ENCODE data around the gene ZNF711. TPM values are rescaled to one million over a fixed set of nuclear protein-coding genes. Genes with fewer than 3 reads are reported as not detected.
"Not testable (repeated sequence)": the region's sequence is repeated elsewhere in the genome, so short reads cannot be mapped to it uniquely, and the experiment has no call there.

ZNF711 gene
- total RNA-seq, 1 experiment from 2014 or later = 22.4 TPM

DNA sequence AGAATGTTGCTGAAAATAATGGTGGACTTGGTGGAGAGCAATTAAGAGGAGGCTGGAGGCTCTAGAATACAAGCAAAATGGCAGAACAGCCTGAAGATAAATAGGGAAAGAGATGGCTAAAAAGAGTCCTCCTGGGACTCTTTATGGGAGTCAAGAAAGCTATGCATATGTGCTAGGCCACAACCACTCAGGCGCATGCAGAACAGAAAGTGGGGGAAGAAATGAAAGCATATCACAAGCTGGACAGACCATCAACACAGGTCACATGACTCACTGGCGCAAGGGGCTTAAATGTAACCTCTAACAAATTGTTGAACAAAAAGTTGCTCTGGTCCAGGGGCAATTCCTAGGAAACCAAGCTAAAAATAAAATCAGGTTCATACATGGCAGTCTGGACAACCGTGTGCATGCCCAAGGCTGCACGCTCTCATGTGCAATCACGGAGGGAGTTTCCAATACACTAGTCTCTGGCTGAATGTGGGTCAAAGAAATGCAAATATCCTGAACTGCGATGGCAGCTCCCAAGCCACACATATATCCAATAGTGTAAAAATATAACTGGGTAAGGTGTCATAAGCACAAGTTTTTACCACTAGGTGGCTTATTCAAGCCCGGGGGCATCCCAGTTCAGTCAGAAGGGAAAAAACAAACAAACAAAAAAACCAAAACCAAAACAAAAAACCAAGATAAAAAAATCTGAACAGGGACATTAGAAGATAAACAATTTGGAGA is 45.4 kb downstream of the ZNF711 start:
- Histone ChIP-seq H3K27ac (ENCODE audit: low read depth, low read length, poor library complexity, severe bottlenecking) (no peak overlapping the region), H3K4me3 (ENCODE audit: low read depth, low read length, poor library complexity, severe bottlenecking) (no peak overlapping the region), H3K27me3 (replicated peaks; ENCODE audit: insufficient read depth, low read depth, low read length, poor library complexity) (no peaks in the 10 kb centered on the region), H3K36me3 (ENCODE audit: insufficient read depth, low read length, poor library complexity, severe bottlenecking) (no peaks in the 10 kb centered on the region), H3K4me1 (ENCODE audit: insufficient read depth, low read length, poor library complexity, severe bottlenecking) (no peaks in the 10 kb centered on the region), H3K9me3 (ENCODE audit: low read depth, low read length, poor library complexity, severe bottlenecking) (no peaks in the 10 kb centered on the region)
- intact Hi-C loops (cut with micrococcal nuclease; ENCODE audit: unreplicated experiment) = no loop called here
- TF ChIP-seq CTCF (conservative IDR thresholded peaks at IDR 0.05; ENCODE audit: low read depth, low read length) (0 out of 2 replicates have a peak, but pooled peaks have one; percentile 12), EZH2 (IDR thresholded peaks at IDR 0.05; ENCODE audit: borderline replicate concordance, low read depth, low read length, poor library complexity, severe bottlenecking) (no peak)
- POLR2A ChIA-PET (ENCODE audit: low non-redundant PET) = no interaction called here
- CTCF ChIA-PET = no interaction called here
- no peak for DNase-seq (ENCODE audit: low spot score)
- no TSS peak for BruUV-seq (replicated peaks)

- no peaks in the 10 kb centered on the region for H3K36me3 ChIP-seq (ENCODE audit: insufficient read depth, low read length, poor library complexity, severe bottlenecking)
- no peaks in the 10 kb centered on the region for H3K9me3 ChIP-seq (ENCODE audit: low read depth, low read length, poor library complexity, severe bottlenecking)
- H3K27me3 ChIP-seq (replicated peaks; ENCODE audit: insufficient read depth, low read depth, low read length, poor library complexity) = no peaks in the 10 kb centered on the region
- no peaks in the 10 kb centered on the region for H3K4me1 ChIP-seq (ENCODE audit: insufficient read depth, low read length, poor library complexity, severe bottlenecking)
- BruUV-seq (replicated peaks) = no TSS peak
- no peak overlapping the region for H3K27ac ChIP-seq (ENCODE audit: low read depth, low read length, poor library complexity, severe bottlenecking)
- POLR2A ChIA-PET (ENCODE audit: low non-redundant PET) = no interaction called here
- intact Hi-C loops (cut with micrococcal nuclease; ENCODE audit: unreplicated experiment) = no loop called here
- no peak overlapping the region for H3K4me3 ChIP-seq (ENCODE audit: low read depth, low read length, poor library complexity, severe bottlenecking)
- DNase-seq (ENCODE audit: low spot score) = no peak
- CTCF ChIA-PET = no interaction called here
- TF ChIP-seq EZH2 (IDR thresholded peaks at IDR 0.05; ENCODE audit: borderline replicate concordance, low read depth, low read length, poor library complexity, severe bottlenecking) (no peak), CTCF (conservative IDR thresholded peaks at IDR 0.05; ENCODE audit: low read depth, low read length) (no peak)
These were observed 59.8 kb downstream of the ZNF711 start for GRCh38 chrX:85303544-85303943.

DNA sequence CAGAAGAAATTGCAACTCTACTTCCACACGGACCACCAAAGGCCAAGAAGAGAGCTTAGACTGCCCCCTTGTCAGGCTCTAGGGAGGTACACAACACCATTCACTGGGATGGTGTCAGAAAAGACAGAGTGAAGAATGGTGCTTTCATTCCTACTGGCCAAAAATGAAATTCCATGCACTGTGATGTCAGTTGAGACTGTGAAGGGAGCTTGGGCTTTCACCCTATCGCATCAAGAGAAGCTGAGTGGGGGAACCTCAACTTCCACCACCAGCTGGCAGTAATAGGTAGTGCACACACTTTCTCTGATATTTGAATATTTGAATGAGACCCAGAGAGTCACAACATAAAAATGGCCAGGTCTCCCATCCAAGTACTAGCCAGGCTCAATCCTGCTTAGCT is 65.9 kb downstream of the ZNF711 start:
- Histone ChIP-seq H3K27ac (ENCODE audit: low read depth, low read length, poor library complexity, severe bottlenecking) (no peak overlapping the region), H3K4me1 (ENCODE audit: insufficient read depth, low read length, poor library complexity, severe bottlenecking) (no peaks in the 10 kb centered on the region), H3K4me3 (ENCODE audit: low read depth, low read length, poor library complexity, severe bottlenecking) (no peak overlapping the region), H3K9me3 (ENCODE audit: low read depth, low read length, poor library complexity, severe bottlenecking) (no peaks in the 10 kb centered on the region), H3K27me3 (replicated peaks; ENCODE audit: insufficient read depth, low read depth, low read length, poor library complexity) (no peaks in the 10 kb centered on the region), H3K36me3 (ENCODE audit: insufficient read depth, low read length, poor library complexity, severe bottlenecking) (no peaks in the 10 kb centered on the region)
- ChIA-PET CTCF (no interaction called here), POLR2A (ENCODE audit: low non-redundant PET) (no interaction called here)
- no TSS peak for BruUV-seq (replicated peaks)
- peak; percentile 4 for DNase-seq (ENCODE audit: low spot score)
- intact Hi-C loops (cut with micrococcal nuclease; ENCODE audit: unreplicated experiment) = no loop called here
- no peak for TF ChIP-seq CTCF (conservative IDR thresholded peaks at IDR 0.05; ENCODE audit: low read depth, low read length)
- TF ChIP-seq EZH2 (IDR thresholded peaks at IDR 0.05; ENCODE audit: borderline replicate concordance, low read depth, low read length, poor library complexity, severe bottlenecking) = no peak

- intact Hi-C loops (cut with micrococcal nuclease; ENCODE audit: unreplicated experiment); H3K4me1 ChIP-seq (ENCODE audit: insufficient read depth, low read length, poor library complexity, severe bottlenecking); H3K9me3 ChIP-seq (ENCODE audit: low read depth, low read length, poor library complexity, severe bottlenecking); H3K36me3 ChIP-seq (ENCODE audit: insufficient read depth, low read length, poor library complexity, severe bottlenecking); CTCF ChIA-PET; H3K27me3 ChIP-seq (replicated peaks; ENCODE audit: insufficient read depth, low read depth, low read length, poor library complexity); BruUV-seq (replicated peaks); POLR2A ChIA-PET (ENCODE audit: low non-redundant PET); H3K4me3 ChIP-seq (ENCODE audit: low read depth, low read length, poor library complexity, severe bottlenecking); H3K27ac ChIP-seq (ENCODE audit: low read depth, low read length, poor library complexity, severe bottlenecking); DNase-seq (ENCODE audit: low spot score): not testable (repeated sequence)
These were observed 67.6 kb downstream of the ZNF711 start for GRCh38 chrX:85311348-85311747.
